GM19372 (cell line): ENCODE results near the gene SEC31A.
"Not testable (repeated sequence)": the region's sequence is repeated elsewhere in the genome, so short reads cannot be mapped to it uniquely, and the experiment has no call there.

Experiments used
- ATAC-seq: cut with Tn5 transposase; IDR thresholded peaks from one replicate; pipeline ENCODE4 v1.9.1; 2021; ENCODE audit warnings: mild to moderate bottlenecking, low read depth, moderate library complexity; ENCODE audit not compliant: unreplicated experiment

Gene SEC31A

GRCh38 chr4:82850684-82851083 is 40.3 kb downstream of the SEC31A start:
- ATAC-seq = no peak

- no peak for ATAC-seq
Observed at GRCh38 chr4:82848706-82849105, 42.2 kb downstream of the SEC31A start.

- ATAC-seq = no peak
Observed at GRCh38 chr4:82842593-82842992, 48.4 kb downstream of the SEC31A start.

GRCh38 chr4:82839624-82840023 is 51.3 kb downstream of the SEC31A start:
- ATAC-seq = no peak

- ATAC-seq = no peak
Observed at GRCh38 chr4:82833696-82834313, 57.1 kb downstream of the SEC31A start.

- ATAC-seq = not testable (repeated sequence)
Observed at GRCh38 chr4:82833060-82833459, 57.9 kb downstream of the SEC31A start.

- no peak for ATAC-seq
Observed at GRCh38 chr4:82825425-82825824, 65.5 kb downstream of the SEC31A start.

GRCh38 chr4:82823062-82823461 is 67.9 kb downstream of the SEC31A start:
- ATAC-seq = no peak

- ATAC-seq = no peak
Observed at GRCh38 chr4:82820689-82821088, 70.3 kb downstream of the SEC31A start.

GRCh38 chr4:82818664-82819662 is 72.0 kb downstream of the SEC31A start:
- no peak for ATAC-seq

- not testable (repeated sequence) for ATAC-seq
Observed at GRCh38 chr4:82816874-82817273, 74.1 kb downstream of the SEC31A start.

GRCh38 chr4:82814034-82814433 is 76.9 kb downstream of the SEC31A start:
- no peak for ATAC-seq

GRCh38 chr4:82811838-82812341 is 79.1 kb downstream of the SEC31A start:
- ATAC-seq = no peak

GRCh38 chr4:82811392-82811791 is 79.6 kb downstream of the SEC31A start:
- ATAC-seq = no peak

- ATAC-seq = no peak
Observed at GRCh38 chr4:82810176-82810575, 80.8 kb downstream of the SEC31A start.

GRCh38 chr4:82809619-82810018 is 81.3 kb downstream of the SEC31A start:
- no peak for ATAC-seq

- ATAC-seq = no peak
Observed at GRCh38 chr4:82803746-82804145, 87.2 kb downstream of the SEC31A start.

GRCh38 chr4:82802911-82803310 is 88.0 kb downstream of the SEC31A start:
- no peak for ATAC-seq

GRCh38 chr4:82801910-82802521 is 88.9 kb downstream of the SEC31A start:
- no peak for ATAC-seq

GRCh38 chr4:82799006-82799881 is 91.7 kb downstream of the SEC31A start:
- ATAC-seq = no peak
